ENCODE data around the gene TMPRSS3.

GRCh38 chr21:42423197-42423675 is 27.4 kb upstream of the TMPRSS3 start:
- TF ChIP-seq POLR2A (IDR thresholded peaks at IDR 0.05): no peak
- no peak for TF ChIP-seq CTCF (IDR thresholded peaks at IDR 0.05)

All from heart left ventricle (tissue), 13 donors.